HG03095 (cell line): ENCODE results near the gene SLC16A8.

Experiments used
- ATAC-seq: cut with Tn5 transposase; IDR thresholded peaks from one replicate; pipeline ENCODE4 v1.9.1; 2021; ENCODE audit warnings: moderate library complexity; ENCODE audit not compliant: unreplicated experiment

SLC16A8 gene

GRCh38 chr22:38073150-38074130 lies 10.5 kb downstream of the SLC16A8 start:
- ATAC-seq: no peak

GRCh38 chr22:38072322-38073149 lies 11.4 kb downstream of the SLC16A8 start:
- no peak for ATAC-seq

GRCh38 chr22:38071421-38072321 lies 12.3 kb downstream of the SLC16A8 start:
- no peak for ATAC-seq

GRCh38 chr22:38070250-38070921 lies 13.6 kb downstream of the SLC16A8 start:
- no peak for ATAC-seq

- ATAC-seq: no peak
Observed at GRCh38 chr22:38069372-38070249, 14.4 kb downstream of the SLC16A8 start.

- no peak for ATAC-seq
Observed at GRCh38 chr22:38068641-38069371, 15.2 kb downstream of the SLC16A8 start.

GRCh38 chr22:38067761-38068360 lies 16.1 kb downstream of the SLC16A8 start:
- no peak for ATAC-seq

- ATAC-seq: no peak
Observed at GRCh38 chr22:38067028-38067415, 17.0 kb downstream of the SLC16A8 start.

GRCh38 chr22:38066381-38067027 lies 17.5 kb downstream of the SLC16A8 start:
- ATAC-seq: no peak

- no peak for ATAC-seq
Observed at GRCh38 chr22:38065539-38065938, 18.4 kb downstream of the SLC16A8 start.

GRCh38 chr22:38062791-38063190 lies 21.2 kb downstream of the SLC16A8 start:
- ATAC-seq: no peak

GRCh38 chr22:38056969-38057891 lies 26.8 kb downstream of the SLC16A8 start, which contains the start of gene PICK1:
TSS of gene PICK1 (plus strand) at chr22:38057404. CDS start at chr22:38057810, 406 bp downstream.
- ATAC-seq: no peak

GRCh38 chr22:38051900-38052862 lies 31.8 kb downstream of the SLC16A8 start:
- ATAC-seq: no peak

- no peak for ATAC-seq
Observed at GRCh38 chr22:38051261-38051660, 32.7 kb downstream of the SLC16A8 start.

- ATAC-seq: no peak
Observed at GRCh38 chr22:38050720-38051119, 33.3 kb downstream of the SLC16A8 start.
